ENCODE data around the gene SLIRP. TPM values are rescaled to one million over a fixed set of nuclear protein-coding genes. Genes with fewer than 3 reads are reported as not detected.

SLIRP gene
- total RNA-seq, 1 donor from 2014 or later = 164 TPM

DNA sequence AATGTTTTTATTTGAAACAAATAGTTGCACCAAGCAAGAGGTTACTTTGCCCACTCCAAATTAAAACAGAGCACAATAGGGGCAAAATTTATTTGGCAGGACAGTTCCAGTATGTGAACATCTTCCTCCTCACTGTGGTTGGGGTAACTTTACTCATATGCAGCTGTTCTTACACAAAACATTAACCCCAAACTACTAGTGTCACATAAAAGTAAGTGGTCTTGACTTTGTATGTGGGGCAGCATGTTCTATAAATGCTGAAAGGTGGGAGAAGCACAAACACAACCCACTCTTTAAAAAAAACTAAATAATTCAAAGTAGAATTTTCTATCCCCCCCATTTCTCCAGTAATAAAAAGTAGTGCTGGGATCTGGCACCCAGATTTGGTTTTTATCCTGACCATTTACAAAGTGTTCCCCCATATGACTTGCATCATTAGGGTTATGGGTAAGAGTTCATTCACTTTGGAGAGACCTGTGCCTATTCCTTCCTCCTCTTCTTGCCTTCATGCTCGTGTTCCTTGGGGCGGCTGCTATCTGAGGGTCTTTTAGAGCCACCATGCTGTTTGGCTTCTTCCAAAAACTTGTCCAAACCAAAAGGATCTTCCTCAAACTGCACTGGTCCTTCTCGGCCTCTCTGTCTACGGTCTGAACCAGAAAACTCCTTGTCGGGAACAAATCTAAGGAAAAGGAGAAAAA lies 9.9 kb downstream of the SLIRP start:
- Mint-ChIP-seq H3K9me3 (no peaks in the 10 kb centered on the region), H3K4me1 (no peaks in the 10 kb centered on the region), H3K4me3 (no peak overlapping the region), H3K27ac (ENCODE audit: unreplicated experiment) (no peak overlapping the region), H3K36me3 (ENCODE audit: low read depth) (peaks cover 30% of the 10 kb centered on the region), H3K27me3 (ENCODE audit: low read depth) (no peaks in the 10 kb centered on the region)
- no peak for DNase-seq (ENCODE audit: low read depth, low spot score)
- TF ChIP-seq, protein P1, sequence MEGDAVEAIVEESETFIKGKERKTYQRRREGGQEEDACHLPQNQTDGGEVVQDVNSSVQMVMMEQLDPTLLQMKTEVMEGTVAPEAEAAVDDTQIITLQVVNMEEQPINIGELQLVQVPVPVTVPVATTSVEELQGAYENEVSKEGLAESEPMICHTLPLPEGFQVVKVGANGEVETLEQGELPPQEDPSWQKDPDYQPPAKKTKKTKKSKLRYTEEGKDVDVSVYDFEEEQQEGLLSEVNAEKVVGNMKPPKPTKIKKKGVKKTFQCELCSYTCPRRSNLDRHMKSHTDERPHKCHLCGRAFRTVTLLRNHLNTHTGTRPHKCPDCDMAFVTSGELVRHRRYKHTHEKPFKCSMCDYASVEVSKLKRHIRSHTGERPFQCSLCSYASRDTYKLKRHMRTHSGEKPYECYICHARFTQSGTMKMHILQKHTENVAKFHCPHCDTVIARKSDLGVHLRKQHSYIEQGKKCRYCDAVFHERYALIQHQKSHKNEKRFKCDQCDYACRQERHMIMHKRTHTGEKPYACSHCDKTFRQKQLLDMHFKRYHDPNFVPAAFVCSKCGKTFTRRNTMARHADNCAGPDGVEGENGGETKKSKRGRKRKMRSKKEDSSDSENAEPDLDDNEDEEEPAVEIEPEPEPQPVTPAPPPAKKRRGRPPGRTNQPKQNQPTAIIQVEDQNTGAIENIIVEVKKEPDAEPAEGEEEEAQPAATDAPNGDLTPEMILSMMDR (conservative IDR thresholded peaks at IDR 0.05) = no peak

DNA sequence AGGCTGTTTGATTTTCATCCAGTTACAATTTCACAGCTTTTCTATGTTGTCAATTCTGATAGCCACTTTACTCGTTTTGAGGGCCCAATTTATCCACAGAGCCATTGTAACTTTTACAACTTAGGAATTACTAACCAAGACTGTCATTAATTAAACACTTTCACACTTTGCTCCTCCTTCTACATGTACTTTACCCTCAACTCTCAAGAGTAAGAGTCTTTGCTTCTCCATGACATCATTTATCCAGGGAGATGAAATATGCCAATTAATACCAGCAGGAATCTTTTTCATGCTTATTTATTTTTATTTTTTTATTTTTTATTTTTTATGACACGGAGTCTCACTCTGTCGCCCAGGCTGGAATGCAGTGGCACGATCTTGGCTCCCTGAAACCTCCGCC lies 13.5 kb downstream of the SLIRP start:
- Mint-ChIP-seq H3K4me3 (no peak overlapping the region), H3K9me3 (no peaks in the 10 kb centered on the region), H3K4me1 (no peaks in the 10 kb centered on the region), H3K27me3 (ENCODE audit: low read depth) (no peaks in the 10 kb centered on the region), H3K36me3 (ENCODE audit: low read depth) (peaks cover 33% of the 10 kb centered on the region), H3K27ac (ENCODE audit: unreplicated experiment) (no peak overlapping the region)
- no peak for DNase-seq (ENCODE audit: low read depth, low spot score)
- TF ChIP-seq, protein P1 (conservative IDR thresholded peaks at IDR 0.05) = no peak

DNA sequence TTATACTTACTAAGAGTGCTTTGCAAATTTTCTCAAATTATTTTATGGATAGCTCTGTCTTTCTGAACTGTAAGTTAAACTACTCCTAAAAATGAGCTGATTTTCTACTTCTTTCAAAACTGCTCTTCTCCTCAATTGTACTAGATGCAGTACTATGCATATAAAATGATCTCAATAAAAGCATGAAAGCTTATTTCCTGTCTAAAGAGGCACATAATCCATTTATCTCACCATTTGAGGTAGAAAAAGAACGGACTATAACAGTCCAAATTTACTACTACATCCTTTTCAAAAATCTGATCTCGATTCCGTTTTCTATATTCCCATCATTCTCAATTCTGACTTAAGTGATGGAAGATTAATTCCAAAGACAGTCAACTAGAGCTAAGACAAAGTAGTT lies 14.4 kb downstream of the SLIRP start:
- TF ChIP-seq, protein P1 (conservative IDR thresholded peaks at IDR 0.05) = no peak

DNA sequence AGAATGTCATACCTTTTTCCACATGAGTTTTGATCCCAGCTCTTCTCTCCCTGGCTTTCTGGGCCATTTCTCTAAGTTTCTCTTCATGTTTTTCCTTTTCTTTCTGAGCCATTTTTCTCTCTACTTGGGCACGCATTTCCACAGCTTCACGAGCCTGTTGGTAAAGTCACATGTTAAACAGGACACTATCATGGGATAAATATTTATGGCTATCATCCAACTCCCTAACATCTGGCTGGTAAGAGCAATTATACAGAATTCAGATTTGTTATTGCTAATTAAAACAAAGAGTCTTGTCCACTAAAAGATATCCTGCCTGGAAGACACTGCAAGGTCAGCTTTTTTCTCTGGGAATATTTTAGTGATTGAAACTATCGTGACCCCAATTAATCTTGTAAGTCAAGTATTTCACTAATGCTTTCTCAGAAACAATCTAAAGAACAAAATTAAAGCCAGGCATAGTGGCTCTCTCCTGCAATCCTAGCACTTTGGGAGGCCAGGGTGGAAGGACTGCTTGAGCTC lies 23.1 kb downstream of the SLIRP start:
- Mint-ChIP-seq H3K9me3 (no peaks in the 10 kb centered on the region), H3K27ac (ENCODE audit: unreplicated experiment) (no peak overlapping the region), H3K36me3 (ENCODE audit: low read depth) (peaks cover 18% of the 10 kb centered on the region), H3K4me1 (no peaks in the 10 kb centered on the region), H3K4me3 (no peak overlapping the region), H3K27me3 (ENCODE audit: low read depth) (no peaks in the 10 kb centered on the region)
- TF ChIP-seq, protein P1 (conservative IDR thresholded peaks at IDR 0.05) = no peak
- no peak for DNase-seq (ENCODE audit: low read depth, low spot score)

More for the DNA sequence above, 14.4 kb downstream of the SLIRP start:
- DNase-seq (ENCODE audit: low read depth, low spot score) = no peak
- no peaks in the 10 kb centered on the region for H3K9me3 Mint-ChIP-seq
- no peak overlapping the region for H3K27ac Mint-ChIP-seq (ENCODE audit: unreplicated experiment)
- no peaks in the 10 kb centered on the region for H3K4me1 Mint-ChIP-seq
- H3K36me3 Mint-ChIP-seq (ENCODE audit: low read depth) = peaks cover 35% of the 10 kb centered on the region
- H3K27me3 Mint-ChIP-seq (ENCODE audit: low read depth) = no peaks in the 10 kb centered on the region
- H3K4me3 Mint-ChIP-seq = no peak overlapping the region

DNA sequence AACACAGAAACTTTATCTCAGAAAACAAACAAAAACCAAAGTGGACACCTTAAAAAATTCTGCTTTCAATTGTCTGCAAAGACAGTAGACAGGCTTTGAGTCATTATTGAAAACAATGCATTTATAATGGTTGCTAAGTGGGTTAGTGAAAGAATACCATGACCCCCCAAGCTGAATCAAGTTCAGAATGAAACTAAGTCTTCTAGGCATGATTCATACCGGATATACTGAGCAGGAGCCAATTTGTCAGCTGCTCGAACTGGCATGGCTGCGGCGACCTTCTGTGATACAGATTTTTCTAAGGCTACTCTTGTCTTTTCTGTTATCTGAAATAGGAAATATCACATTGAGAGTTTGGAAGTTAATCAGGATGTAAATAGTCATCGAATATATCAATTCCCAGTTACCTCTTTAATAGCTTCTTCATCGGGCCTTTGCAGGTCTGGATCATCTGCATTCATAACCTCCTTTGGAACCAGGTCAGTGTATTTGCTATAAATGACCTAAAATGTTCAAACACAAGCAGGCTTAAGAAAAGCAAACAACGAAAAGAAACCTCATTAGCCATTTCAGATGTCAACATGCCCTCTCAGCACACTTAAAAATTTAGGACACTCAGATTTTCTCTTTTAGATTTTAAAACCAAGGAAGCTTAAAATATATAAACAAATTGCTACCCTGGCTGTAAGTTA lies 30.8 kb downstream of the SLIRP start:
- H3K27me3 Mint-ChIP-seq (ENCODE audit: low read depth) = no peaks in the 10 kb centered on the region
- H3K4me1 Mint-ChIP-seq = no peaks in the 10 kb centered on the region
- no peak overlapping the region for H3K27ac Mint-ChIP-seq (ENCODE audit: unreplicated experiment)
- H3K36me3 Mint-ChIP-seq (ENCODE audit: low read depth) = peaks cover 11% of the 10 kb centered on the region
- TF ChIP-seq, protein P1 (conservative IDR thresholded peaks at IDR 0.05) = no peak
- no peaks in the 10 kb centered on the region for H3K9me3 Mint-ChIP-seq
- no peak for DNase-seq (ENCODE audit: low read depth, low spot score)
- no peak overlapping the region for H3K4me3 Mint-ChIP-seq
